IPS DF 19.7 (cell line): Measurements from ENCODE around the gene LONP2.
"Not testable (repeated sequence)": the region's sequence is repeated elsewhere in the genome, so short reads cannot be mapped to it uniquely, and the experiment has no call there.

Experiments used
- DNase-seq: peaks from one replicate; pipeline ENCODE4 v3.0.0-alpha.2; 2013; ENCODE audit warnings: low read depth, low spot score

Gene LONP2

GRCh38 chr16:48235058-48235555, 9.0 kb upstream of the LONP2 start:
- no peak for DNase-seq

GRCh38 chr16:48235556-48236136, 8.5 kb upstream of the LONP2 start:
- no peak for DNase-seq

GRCh38 chr16:48236286-48236685, 7.8 kb upstream of the LONP2 start:
- DNase-seq: no peak

- DNase-seq: not testable (repeated sequence)
Observed at GRCh38 chr16:48240147-48240546, 4.0 kb upstream of the LONP2 start.

GRCh38 chr16:48244863-48245195, 729 bp downstream of the LONP2 start:
- no peak for DNase-seq

GRCh38 chr16:48246066-48246465, 2.0 kb downstream of the LONP2 start:
- no peak for DNase-seq

- DNase-seq: no peak
Observed at GRCh38 chr16:48247311-48247710, 3.2 kb downstream of the LONP2 start, which contains the start of gene ABCC11. TSS of gene ABCC11 (minus strand) at chr16:48247539. CDS start at chr16:48231921, 15,618 bp downstream.

- DNase-seq: no peak
Observed at GRCh38 chr16:48250520-48251278, 6.6 kb downstream of the LONP2 start.

- DNase-seq: no peak
Observed at GRCh38 chr16:48252013-48252412, 7.9 kb downstream of the LONP2 start.

GRCh38 chr16:48256579-48257177, 12.6 kb downstream of the LONP2 start:
- DNase-seq: no peak

- DNase-seq: no peak
Observed at GRCh38 chr16:48261569-48261968, 17.5 kb downstream of the LONP2 start.

GRCh38 chr16:48262631-48263030, 18.5 kb downstream of the LONP2 start:
- no peak for DNase-seq

- DNase-seq: no peak
Observed at GRCh38 chr16:48269011-48269410, 24.9 kb downstream of the LONP2 start.

GRCh38 chr16:48271728-48272127, 27.6 kb downstream of the LONP2 start:
- no peak for DNase-seq

GRCh38 chr16:48272837-48273421, 28.8 kb downstream of the LONP2 start:
- DNase-seq: no peak

- no peak for DNase-seq
Observed at GRCh38 chr16:48274476-48274875, 30.4 kb downstream of the LONP2 start.

- DNase-seq: no peak
Observed at GRCh38 chr16:48276102-48276501, 32.0 kb downstream of the LONP2 start.

GRCh38 chr16:48277158-48277557, 33.1 kb downstream of the LONP2 start:
- DNase-seq: no peak

- DNase-seq: no peak
Observed at GRCh38 chr16:48279199-48279598, 35.1 kb downstream of the LONP2 start.

- no peak for DNase-seq
Observed at GRCh38 chr16:48280546-48280945, 36.4 kb downstream of the LONP2 start.

GRCh38 chr16:48282636-48283263, 38.6 kb downstream of the LONP2 start:
- DNase-seq: no peak
